Activated effector memory CD4-positive, alpha-beta T cell treated with Interleukin-2 at 50 U/mL for 16 hours (primary cell): Measurements from ENCODE around the gene ST3GAL3.

Source experiments
- DNase-seq: peaks from one replicate; pipeline ENCODE4 v3.0.0-alpha.2; 2020

ST3GAL3 gene

DNA sequence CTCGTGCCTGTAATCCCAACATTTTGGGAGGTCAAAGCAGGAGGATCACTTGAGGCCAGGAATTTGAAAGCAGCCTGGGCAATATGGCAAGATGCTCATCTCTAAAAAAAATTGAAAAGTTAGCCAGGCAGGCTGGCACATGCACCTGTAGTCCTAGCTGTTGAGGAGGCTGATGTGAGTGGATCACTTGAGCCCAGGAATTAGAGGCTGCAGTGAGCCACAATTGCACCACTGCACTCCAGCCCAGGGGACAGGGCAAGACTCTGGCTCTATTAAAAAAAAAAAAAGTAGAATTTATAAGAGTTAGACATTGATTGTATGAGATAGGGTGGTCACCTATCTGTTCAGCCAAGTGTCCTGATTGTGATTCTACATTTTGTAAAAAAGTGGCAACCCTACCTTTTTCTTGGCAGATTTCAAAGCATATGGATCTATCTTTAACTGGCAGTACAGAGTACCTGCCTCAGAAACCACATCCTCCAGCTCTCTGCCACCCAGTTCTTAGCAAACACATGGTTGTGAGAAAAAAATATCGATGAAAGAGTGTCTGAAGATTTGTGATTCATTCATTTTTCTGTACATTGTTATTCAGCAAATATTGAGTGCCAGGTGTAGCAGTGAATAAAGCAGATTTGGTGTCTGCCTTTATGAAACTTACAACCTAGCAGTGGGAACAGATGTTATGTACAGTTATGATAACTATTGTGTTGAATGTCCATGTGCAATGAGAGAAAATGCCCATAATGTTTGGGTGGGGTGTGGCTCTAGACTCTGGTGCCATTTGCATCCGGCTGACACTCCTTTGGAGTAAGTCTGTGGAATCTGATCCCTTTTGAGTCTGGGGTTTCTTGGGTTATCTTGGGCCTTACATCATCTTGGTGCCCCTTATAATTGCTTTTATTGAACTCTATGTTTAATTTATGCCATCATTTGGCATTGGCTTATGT is 82.5 kb downstream of the ST3GAL3 start:
- DNase-seq = no peak

DNA sequence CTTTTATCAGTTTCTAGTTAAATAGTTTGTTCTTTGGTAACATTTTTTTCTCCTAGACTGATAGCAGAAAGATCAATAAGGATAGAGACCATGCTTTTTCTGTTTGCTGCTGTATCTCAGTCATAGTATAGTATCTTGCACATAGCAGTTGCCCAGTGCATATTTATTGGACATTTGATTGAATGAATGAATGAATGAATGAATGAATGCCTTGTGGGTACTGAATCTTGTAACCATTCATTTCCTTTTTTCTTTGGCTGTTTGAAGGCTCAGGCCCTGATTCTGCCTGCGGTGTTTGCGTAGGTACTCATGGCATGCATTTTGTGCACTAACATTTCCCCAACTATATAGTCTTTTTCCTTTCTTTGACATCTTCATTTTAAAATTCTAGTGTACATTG is 83.9 kb downstream of the ST3GAL3 start:
- DNase-seq = no peak

DNA sequence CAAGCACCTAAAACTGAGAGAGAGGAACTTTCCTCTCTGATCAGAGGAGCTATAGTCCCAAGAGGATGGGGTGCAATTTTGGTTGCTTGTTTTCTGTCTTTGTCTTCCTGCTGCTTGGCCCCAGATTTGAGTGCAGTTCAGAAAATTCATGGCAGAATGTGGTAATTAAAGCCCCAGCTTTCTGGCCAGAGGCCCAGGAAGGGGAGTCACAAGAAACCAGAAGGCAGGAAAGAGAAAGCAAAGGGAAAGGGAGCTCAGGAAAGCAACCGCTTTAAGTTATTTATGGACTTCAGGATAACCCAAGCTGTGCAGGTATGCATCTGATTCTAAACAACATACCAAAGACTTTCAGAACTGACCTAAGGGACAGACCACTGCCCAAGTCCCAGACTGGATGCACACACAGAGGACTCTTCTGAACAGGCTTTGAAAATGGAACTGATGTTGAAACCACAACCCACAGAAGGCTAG is 88.8 kb downstream of the ST3GAL3 start:
- DNase-seq = no peak

DNA sequence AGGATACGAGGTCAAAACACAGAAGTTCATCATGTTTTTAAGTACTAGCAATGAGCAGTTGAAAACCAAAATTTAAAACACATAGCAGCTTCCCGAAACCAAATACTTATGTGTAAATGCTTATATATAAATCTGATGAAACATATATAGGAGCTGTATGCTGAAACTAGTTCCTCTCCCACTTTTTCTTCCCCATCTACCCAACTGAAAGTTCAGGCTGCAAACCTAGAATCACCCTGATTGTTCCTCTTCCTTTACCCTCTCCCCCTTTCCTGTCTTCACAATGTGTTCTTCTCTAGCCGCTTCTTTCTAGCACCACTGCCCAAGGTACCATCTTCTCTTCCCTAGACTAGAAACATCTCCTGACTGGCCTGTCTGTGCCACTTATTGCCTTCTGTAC is 90.6 kb downstream of the ST3GAL3 start:
- DNase-seq = no peak

DNA sequence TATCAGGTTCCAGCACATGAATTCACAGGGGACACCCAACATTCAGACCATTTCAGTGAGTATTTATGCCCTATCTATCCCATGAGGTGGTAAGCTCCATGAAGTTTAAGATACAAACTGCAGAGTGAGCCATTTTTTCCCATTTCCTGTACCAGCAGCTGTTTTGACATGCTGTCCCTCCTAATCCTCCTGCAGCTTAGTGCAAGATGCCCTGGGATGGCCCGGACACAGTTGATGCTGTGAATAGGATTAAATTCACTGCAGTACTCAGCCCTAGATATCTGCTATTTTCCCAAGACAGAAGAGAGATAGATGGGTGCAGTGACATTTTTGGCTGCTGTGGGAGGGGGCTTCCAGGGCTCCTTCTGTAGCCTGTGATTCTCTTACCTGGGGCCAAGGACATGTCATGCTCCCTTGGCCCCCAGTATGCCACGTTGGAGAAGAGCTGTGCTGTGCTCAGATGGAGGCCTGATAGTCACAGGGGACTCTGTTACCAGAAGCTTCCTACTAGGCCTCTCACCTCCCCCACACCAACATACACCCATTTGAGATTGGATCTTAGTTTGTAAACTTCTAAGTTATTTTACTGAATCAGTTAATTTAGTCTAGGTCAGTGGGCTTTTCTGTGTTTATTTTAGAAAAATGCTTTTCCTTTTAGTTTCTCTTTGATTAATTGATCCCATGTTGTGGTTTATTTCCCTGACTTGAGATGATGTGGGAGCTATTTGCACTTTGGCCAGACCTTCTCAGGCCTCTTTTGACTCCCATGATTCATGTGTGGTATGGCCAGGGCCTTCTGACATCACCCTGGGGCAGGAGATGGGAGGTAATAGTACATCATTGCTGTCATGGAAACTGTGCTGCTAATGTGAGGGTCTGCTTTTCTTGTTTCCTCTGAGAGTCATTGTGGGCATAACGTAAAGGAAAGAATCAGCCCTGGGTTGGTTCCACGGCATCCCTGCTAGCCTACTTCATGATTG is 92.6 kb downstream of the ST3GAL3 start:
- no peak for DNase-seq

DNA sequence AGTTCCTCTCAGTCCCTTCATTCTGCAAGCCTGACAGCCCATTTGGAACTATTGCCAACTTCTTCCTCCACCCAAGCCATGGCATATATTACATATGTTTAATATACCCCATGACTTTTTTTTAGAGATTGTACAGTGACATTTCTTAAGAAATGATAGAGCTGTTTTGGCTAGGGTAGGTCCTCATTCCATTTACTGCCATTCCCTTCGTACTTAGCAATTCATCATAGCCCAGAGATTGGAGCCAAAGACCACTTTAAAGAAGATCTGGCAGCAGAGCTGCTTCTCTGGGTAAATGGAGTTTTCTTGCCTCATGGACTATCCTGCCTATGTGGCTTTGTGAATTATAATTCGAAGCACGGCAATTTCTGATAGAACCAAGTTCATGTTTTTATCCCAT is 93.4 kb downstream of the ST3GAL3 start:
- DNase-seq = no peak

DNA sequence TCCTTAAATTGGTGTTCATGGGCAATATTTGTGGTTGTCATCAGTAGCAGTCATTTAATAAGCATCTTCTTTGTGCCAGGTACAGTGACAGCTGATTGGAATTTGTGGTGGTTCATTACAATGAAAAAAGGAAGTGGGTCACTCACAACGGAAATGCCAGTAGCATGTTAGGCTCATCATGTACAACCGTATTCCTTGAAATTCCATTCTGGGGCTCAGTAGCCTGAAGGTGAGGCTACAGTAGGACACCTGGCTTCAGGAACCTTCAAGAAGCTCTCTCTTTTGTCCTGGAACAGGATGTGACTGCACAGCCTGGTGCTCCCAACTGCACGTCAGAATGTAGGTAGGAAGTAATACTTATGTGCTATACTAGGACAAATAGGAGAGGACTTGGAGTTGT is 93.9 kb downstream of the ST3GAL3 start:
- DNase-seq = no peak

DNA sequence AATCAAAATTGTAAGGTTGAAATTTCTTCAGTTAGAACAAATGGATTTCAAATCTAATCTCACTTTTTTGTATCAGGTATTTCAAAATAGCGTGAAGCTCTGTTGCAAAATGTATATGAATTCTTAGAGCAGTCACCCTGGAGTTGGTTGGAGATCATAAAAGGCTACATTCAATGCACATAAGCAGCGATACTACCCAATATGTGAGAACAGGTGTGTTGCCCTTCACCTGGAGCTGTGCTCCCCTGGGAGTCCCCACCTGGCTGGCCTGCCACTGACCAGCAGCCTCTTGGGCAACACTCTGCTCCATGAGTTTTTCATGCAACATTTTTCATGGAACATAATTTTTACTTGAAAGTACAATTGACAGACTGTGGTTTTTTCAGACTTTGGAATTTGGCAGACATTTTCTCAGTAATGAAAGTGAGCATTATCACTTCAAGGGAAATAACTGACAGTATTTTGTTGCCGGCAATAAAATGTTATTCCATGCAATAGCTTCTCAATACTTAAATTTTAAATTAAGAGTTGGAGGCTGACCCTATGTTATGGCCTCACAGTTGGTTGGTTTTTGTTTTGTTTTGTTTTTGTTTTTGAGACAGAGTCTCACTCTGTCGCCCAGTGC is 95.1 kb downstream of the ST3GAL3 start:
- DNase-seq = no peak

DNA sequence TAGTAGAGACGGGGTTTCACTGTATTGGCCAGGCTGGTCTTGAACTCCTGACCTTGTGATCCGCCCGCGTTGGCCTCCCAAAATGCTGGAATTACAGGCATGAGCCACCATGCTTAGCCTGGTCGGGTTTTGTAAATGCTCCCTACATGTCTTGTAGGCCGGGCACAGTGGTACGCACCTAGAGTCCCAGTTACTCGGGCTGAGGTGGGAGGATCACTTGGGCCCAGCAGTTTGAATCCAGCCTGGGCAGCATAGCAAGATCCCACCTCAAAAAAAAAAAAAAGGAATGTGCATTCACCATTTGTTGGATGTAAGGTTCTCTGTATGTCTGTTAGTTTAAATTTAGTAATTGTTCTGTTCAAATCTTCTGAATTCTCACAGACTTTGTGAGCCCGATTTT is 95.8 kb downstream of the ST3GAL3 start:
- no peak for DNase-seq

DNA sequence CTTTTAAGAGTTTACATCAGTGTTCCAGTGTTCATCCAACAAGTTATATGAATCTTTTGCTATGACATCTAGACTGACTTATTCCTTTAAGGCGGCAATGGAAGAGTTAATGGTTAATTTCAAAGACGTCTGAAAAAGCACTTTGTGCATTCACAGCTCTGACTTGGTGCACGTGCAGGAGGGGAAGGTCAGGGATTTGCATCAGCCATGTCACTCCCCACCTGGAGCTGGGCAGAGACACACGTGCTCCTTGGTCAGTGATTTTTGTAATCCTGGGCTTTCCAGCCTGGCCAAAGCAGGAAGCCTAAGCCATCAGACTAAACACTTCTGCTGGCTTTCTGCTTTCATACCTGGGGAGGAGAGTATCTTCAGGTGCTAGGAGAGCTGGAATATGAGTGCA is 96.3 kb downstream of the ST3GAL3 start:
- no peak for DNase-seq

DNA sequence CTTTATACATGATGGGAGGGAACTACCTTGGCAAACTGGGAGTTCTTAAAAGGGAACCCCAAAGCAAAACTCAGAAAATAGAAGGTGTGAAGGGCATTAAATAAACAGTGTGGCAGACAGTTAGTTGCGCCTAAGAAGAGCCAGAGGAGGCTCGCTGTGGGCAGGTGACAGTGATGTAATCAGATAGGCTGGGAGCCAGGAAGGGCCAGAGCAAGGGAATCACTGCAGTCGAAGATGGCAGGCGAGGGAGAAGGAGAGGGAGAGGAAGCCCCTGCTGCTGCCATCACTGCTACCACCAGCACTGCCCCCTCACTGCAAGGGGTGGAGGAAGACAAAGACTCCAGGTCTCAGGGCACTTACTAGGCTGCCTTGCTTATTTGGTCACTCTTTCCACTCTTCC is 97.2 kb downstream of the ST3GAL3 start:
- DNase-seq = no peak

DNA sequence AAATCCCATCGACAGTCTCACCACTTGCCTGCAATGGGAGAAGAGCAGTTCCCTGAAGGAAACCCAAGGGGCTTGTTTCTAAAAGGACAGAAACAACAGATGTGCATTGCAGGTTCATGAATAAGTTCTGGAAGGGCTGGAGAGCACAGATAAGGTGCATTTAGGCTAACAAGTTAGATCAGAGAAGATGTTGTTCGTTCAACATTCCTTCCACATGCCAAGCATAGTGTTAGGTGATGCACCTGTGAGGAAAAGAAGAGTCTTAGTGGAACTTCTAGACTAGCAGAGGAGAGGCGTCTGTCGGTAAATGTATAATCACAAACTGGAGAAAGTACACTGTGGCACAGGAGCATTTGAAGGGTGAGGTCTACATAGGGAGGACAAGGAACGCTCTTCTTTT is 98.0 kb downstream of the ST3GAL3 start:
- no peak for DNase-seq

DNA sequence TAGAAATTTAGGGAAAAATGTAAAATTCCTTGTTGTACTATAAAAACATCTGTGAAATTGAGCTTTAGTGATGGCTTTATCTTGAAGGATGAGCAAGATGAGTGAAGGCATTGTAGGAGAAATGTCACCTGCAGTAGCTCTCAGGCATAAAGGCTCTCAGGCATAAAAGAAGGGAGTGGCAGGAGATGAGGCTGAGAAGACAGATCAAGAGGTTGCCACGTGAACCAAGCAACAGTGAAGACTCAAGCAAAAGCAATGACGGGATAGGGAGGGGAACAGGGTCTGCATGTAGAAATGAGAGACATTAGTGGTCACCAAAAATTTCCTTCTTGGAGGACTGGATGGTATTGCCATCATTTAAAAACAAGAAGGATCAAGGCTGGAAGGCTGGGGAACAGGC is 98.8 kb downstream of the ST3GAL3 start:
- no peak for DNase-seq

DNA sequence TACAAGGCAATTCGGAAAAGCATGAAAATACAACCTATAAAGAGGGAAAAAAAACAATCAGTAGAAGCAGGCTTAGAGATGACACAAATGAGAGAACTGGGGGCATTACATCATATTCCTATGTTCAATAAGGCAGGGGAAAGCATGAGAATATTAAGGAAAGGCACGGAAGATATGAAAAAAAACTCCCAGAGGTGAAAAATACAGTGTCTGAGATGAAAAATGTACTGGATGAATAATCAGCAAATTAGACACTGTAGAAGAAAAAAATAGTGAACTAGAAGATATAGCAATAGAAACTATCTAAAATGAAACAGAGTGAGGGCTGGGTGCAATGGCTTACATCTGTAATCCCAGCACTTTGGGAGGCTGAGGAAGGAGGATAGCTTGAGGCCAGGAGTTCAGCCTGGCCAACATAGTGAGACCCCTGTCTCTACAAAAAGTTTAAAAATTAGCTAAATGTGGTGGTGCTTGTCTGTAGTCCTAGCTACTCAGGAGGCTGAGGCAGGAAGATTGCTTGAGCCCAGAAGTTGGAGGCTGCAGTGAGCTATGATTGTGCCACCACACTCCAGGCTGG is 101.8 kb downstream of the ST3GAL3 start:
- no peak for DNase-seq

DNA sequence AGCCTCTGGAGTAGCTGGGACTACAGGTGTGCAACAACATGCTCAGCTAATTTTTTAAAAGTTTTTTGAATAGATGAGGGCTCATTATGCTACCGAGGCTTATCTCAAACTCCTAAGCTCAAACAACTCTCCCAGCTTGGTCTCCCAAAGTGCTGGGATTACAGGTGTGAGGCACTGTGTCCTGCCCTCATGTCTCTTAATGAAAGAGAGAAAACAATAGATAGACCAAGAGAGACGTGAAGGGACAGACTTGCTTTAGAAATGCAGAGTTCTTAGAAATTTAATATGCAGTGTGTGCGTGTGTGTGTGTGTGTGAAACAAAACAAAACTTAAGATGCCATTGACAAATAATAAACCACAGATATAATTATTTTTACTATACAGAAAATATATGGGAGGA is 105.2 kb downstream of the ST3GAL3 start:
- no peak for DNase-seq

DNA sequence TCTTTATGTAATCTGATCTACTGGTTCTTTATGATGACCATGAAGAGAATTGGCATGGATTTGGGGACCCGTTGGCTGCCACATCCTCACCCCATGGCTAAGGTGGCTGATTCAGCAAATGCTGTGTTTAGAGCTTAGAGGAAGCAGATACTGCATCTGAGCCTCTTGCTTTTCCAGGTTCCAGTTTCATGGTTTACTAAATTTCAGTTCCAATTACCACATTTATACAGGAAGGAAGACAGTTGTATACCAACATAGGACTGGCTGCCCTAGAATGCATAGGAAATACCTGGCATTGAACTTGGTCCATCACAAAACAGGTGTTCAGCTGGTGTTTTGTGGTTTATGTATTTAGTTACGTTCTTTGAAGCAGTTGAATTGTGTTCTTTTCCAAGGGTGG is 107.1 kb downstream of the ST3GAL3 start:
- DNase-seq = no peak

DNA sequence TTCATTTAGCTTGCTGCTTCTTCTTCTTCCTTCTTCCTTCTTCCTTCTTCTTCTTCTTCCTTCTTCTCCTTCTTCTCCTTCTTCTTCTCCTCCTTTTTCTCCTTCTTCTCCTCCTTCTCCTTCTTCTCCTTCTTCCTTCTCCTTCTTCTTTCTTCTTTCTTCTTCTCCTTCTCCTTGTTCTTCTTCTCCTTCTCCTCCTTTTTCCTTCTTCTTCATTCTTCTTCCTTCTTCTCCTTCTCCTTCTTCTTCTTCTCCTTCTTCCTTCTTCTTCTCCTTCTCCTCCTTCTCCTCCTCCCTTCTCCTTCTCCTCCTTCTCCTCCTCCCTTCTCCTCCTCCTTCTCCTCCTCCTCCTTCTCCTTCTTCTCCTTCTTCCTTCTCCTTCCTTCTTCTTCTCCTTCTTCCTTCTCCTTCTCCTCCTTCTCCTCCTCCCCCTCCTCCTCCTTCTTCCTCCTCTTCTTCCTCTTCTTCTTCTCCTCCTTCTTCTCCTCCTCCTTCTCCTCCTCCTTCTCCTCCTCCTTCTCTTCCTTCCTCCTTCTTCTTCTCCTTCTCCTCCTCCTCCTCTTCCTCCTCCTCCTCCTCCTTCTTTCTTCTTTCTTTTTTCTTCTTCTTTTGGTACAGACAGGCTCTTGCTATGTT is 110.1 kb downstream of the ST3GAL3 start:
- DNase-seq = no peak

DNA sequence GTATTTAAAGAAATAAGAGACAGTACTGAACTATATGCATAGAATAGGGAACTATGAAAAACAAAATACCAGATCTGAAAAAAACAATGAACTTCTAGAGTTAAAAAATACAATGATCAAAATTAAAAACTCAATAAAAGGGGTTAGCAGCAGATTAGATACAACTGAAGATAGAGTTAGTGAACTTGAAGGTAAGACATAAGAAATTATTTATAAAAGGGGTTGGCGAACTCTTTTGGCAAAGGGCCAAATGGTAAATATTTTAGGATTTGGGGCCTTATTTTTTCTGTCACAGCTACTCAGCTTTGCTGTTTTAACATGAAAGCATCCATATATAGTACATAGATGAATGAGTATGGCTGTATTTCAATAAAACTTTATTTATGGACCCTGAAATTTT is 111.4 kb downstream of the ST3GAL3 start:
- no peak for DNase-seq

DNA sequence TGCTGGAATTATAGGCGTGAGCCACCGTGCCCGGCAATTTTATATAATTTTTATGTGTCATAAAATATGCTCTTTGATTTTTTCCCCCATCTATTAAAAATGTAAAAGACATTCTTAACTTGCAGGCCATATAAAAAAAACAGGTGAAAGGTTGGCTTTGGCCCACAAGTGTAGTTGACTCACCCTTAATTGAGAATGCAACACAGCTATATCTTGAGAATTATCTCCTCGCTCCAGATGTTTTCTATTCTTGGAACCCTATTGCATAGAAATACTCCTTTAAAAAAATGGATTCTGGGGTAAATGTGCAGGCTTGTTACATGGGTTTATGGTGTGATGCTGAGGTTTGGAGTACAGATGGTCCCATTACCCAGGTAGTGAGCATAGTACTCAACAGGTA is 112.0 kb downstream of the ST3GAL3 start:
- DNase-seq = no peak

DNA sequence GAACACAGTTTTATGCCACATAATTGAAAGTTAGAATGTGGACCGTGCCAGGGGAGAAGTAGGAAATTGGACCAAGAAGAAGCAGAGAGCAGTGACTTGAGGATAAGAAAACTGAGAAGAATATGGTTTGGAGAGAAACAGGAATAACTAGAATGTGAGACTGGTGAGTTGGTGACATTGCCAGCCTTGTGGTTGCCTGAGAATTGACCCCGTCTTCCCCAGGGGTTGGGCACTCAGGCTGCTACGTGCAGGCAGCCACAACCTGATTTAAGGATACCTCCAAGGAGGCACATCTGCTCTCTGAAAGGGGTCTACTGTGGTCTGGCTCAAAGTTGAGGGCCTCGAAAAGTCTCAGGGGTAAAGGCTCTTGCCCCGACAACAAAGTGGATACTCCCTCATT is 114.1 kb downstream of the ST3GAL3 start:
- DNase-seq = no peak

DNA sequence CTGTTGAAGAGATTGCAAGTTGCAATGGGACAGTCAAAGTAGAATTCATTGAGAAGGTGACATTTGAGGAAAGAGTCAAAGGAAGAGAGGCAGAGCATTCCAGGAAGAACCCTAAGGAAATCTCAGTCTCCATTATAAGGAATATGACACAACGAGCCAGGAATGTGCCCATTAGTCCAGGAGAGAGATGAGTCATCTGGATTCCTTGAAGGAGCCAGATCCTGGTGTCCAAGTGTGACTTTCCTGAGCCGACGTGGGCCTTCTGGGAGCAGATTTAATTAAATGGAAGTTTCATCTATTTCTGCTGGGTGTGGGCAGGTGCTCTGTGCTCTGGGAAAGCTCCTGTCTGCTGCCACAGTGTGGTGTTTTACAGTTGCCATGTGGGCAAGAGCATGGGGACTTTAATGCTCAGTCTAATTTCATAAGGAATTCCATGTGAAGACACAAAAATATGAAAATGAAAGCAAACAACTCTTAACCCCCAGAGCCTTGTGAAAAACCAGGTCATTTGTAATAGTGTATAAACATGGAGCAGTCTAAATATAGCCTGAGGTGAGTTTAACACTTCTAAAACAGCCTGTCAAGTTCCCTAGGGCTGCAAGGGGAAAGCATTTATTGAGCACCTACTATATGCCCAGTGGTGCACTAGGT is 114.8 kb downstream of the ST3GAL3 start:
- no peak for DNase-seq

DNA sequence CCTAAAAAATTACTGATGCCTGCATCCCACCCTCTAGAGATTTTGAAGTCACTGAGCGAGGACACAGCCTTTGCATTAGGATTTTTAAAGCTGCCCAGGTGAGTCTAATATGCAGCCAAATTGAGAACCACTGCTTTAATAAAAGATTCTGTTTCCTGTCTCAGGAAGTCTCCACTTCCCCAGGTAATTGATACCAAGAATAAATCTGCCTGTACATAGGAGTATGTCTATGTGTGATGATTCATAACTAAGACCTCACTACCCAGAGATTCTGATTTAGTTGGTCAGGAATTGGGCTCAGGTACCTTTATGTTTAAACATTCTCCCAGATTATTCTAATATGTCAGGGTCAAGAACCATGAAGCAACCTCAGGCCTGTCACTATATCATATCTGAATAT is 117.5 kb downstream of the ST3GAL3 start:
- no peak for DNase-seq
